Measurements from ENCODE around the gene ARHGEF16. TPM values are rescaled to one million over a fixed set of nuclear protein-coding genes. Genes with fewer than 3 reads are reported as not detected.
A peak's percentile ranks its signal among the peaks of the same experiment; 100 is the strongest.

Gene ARHGEF16
- total RNA-seq, result 10.6 TPM
- long read RNA-seq, transcript ARHGEF16-203 (15 exons, 3,061 nt), result major isoform, 17 of 30 reads
- long read RNA-seq, partial matches to known transcripts, result 7 of 30 reads
- long read RNA-seq, other reads (novel, unspliced or antisense), result 6 of 30 reads

GRCh38 chr1:3453891-3454810, at the start of gene ARHGEF16:
Gene ARHGEF16, plus strand, starts transcription at chr1:3454665. Its CDS starts 8,420 bp downstream, at chr1:3463085.
- Histone ChIP-seq H3K4me3 (peak within 1 kb of the TSS; percentile 68), H3K27ac (peak within 1 kb of the TSS; percentile 66), H3K27me3 (ENCODE audit: low read depth) (peaks cover 23% of the 10 kb centered on the region), H3K4me1 (peaks cover 21% of the 10 kb centered on the region), H3K36me3 (no peaks in the 10 kb centered on the region), H3K9me3 (no peaks in the 10 kb centered on the region)
- DNase-seq (peak; percentile 92), ATAC-seq (peak; percentile 89 to 91)
- TF ChIP-seq, protein P1, sequence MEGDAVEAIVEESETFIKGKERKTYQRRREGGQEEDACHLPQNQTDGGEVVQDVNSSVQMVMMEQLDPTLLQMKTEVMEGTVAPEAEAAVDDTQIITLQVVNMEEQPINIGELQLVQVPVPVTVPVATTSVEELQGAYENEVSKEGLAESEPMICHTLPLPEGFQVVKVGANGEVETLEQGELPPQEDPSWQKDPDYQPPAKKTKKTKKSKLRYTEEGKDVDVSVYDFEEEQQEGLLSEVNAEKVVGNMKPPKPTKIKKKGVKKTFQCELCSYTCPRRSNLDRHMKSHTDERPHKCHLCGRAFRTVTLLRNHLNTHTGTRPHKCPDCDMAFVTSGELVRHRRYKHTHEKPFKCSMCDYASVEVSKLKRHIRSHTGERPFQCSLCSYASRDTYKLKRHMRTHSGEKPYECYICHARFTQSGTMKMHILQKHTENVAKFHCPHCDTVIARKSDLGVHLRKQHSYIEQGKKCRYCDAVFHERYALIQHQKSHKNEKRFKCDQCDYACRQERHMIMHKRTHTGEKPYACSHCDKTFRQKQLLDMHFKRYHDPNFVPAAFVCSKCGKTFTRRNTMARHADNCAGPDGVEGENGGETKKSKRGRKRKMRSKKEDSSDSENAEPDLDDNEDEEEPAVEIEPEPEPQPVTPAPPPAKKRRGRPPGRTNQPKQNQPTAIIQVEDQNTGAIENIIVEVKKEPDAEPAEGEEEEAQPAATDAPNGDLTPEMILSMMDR (IDR thresholded peaks at IDR 0.05), result peak; percentile 45
- intact Hi-C loops (cut with DNase I), result no loop called here

DNA sequence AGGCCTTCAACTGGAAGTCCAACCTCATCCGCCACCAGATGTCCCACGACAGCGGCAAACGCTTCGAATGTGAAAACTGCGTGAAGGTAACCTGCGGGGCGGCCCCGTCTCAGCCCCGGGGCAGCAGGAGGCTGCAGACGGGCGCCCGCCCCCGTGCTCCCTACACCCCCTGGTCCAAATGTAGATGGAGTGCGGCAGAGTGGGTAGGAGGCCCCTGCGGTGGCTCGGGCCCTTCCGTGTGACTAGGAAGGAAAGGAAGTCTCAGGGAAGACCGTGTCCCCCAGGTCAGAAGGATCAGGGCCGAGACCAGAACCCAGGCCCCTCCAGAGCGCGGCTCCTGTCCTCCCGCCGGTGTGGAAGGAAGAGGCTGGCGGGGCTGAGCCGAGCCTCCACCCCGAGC, 49.7 kb upstream of the ARHGEF16 start:
- DNase-seq, result no peak
- Histone ChIP-seq H3K36me3 (peaks cover 7% of the 10 kb centered on the region), H3K4me1 (no peaks in the 10 kb centered on the region), H3K9me3 (no peaks in the 10 kb centered on the region), H3K27me3 (ENCODE audit: low read depth) (no peaks in the 10 kb centered on the region), H3K4me3 (no peak overlapping the region), H3K27ac (no peak overlapping the region)
- TF ChIP-seq, protein P1 (IDR thresholded peaks at IDR 0.05), result no peak
- intact Hi-C loops (cut with DNase I), result no loop called here
- no peak for ATAC-seq

DNA sequence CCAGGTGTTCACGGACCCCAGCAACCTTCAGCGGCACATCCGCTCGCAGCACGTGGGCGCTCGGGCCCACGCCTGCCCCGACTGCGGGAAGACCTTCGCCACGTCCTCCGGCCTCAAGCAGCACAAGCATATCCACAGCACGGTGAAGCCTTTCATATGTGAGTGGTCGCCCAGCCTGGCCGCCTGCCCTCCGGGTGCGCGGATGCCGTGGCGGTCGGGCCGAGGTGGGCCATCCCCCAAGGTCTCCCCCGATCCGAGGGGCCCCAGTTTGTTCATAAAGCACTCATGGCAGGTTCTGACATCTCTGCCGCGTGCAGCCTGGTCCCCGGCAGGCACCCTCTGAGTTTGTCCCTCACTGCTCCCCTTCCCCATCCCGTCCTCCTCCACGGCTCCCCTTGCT, 49.0 kb upstream of the ARHGEF16 start:
- DNase-seq, result no peak
- ATAC-seq, result no peak
- TF ChIP-seq, protein P1 (IDR thresholded peaks at IDR 0.05), result no peak
- intact Hi-C loops (cut with DNase I), result no loop called here
- Histone ChIP-seq H3K27me3 (ENCODE audit: low read depth) (no peaks in the 10 kb centered on the region), H3K27ac (no peak overlapping the region), H3K9me3 (no peaks in the 10 kb centered on the region), H3K36me3 (peaks cover 7% of the 10 kb centered on the region), H3K4me3 (no peak overlapping the region), H3K4me1 (no peaks in the 10 kb centered on the region)

DNA sequence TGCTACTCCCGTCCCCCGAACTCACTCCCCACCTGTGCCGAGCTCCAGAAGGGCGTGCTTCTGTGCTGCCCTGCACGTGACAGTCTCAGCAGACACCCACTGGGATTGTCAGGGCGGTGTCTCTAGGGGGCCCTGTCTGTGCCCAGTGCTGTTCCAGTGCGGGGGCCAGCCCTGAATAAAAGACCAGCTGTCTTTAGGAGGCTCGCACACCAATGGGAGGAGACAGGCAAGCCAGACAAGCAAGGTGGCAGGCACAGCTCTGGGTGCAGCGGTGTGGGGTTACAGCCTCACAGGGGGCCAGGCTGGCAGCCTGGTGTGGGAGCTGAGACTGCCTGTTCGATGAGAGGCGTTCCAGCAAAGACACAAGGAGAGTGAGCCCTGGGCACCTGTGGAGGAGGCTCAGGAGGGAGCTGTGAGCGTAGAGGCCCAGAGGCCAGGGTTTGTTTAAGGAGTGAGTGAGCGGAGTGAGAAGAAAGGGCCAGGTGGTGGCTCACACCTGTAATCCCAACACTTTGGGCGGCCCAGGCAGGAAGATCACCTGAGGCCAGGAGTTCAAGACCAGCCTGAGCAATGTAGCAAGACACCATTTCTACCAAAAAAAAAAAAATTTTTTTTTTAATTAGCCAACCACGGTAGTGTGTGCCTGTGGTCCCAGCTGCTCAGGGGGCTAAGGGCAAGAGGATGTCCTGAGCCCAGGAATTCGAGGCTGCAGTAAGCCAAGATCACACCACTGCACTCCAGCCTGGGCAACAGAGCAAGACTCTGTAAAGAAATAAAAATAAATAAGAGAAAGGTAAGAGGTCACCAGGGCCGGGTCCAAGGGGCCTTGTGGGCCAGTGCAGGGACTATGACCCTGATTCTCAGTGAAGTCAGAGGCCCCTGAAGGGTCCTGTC, 48.2 kb upstream of the ARHGEF16 start:
- DNase-seq, result no peak
- TF ChIP-seq, protein P1 (IDR thresholded peaks at IDR 0.05), result no peak
- H3K27me3 ChIP-seq (ENCODE audit: low read depth), result no peaks in the 10 kb centered on the region
- H3K4me3 ChIP-seq, result no peak overlapping the region
- intact Hi-C loops (cut with DNase I), result no loop called here
- H3K9me3 ChIP-seq, result no peaks in the 10 kb centered on the region
- peaks cover 7% of the 10 kb centered on the region for H3K36me3 ChIP-seq
- no peaks in the 10 kb centered on the region for H3K4me1 ChIP-seq
- ATAC-seq, result no peak
- no peak overlapping the region for H3K27ac ChIP-seq

DNA sequence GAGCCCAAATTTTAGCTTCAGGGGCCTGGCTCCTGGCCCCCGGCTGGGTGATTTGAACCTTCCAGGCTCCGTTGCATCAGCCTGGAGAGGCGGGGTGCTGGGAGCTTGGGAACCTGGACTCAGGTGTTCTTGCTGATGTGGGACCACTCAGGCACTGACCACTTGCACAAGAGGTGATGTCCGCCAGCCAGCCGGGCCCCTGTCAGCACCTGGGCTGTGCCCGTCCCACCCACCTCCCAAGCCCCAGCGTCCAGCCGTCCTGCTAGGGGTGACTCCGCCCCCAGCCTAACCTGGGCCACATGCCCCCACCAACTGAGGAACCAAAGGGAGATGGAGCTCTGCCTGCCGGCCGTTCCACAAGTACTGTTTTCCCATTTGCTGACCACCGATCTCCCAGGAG, 47.4 kb upstream of the ARHGEF16 start:
- H3K36me3 ChIP-seq, result peaks cover 7% of the 10 kb centered on the region
- intact Hi-C loops (cut with DNase I), result no loop called here
- TF ChIP-seq, protein P1 (IDR thresholded peaks at IDR 0.05), result no peak

More for the DNA sequence above, 47.4 kb upstream of the ARHGEF16 start:
- Histone ChIP-seq H3K27ac (no peak overlapping the region), H3K4me1 (no peaks in the 10 kb centered on the region), H3K9me3 (no peaks in the 10 kb centered on the region), H3K4me3 (no peak overlapping the region), H3K27me3 (ENCODE audit: low read depth) (no peaks in the 10 kb centered on the region)
- DNase-seq (no peak), ATAC-seq (no peak)
